ENCODE data around the gene AMER2. TPM values are rescaled to one million over a fixed set of nuclear protein-coding genes. Genes with fewer than 3 reads are reported as not detected.

AMER2 gene
- total and polyA plus RNA-seq, 7 experiments from 2014 or later = 0.05 TPM; not detected in 6

GRCh38 chr13:25114220-25114619, 57.9 kb downstream of the AMER2 start:
- Histone ChIP-seq H3K27ac (ENCODE audit: low read depth, low read length) (no peak overlapping the region), H3K9me3 (ENCODE audit: control insufficient read depth in 2 of 3, low read length in 3 of 3) (no peaks in the 10 kb centered on the region), H3K36me3 (ENCODE audit: control insufficient read depth in 2 of 3, insufficient read depth in 3 of 3, low read length in 3 of 3) (no peaks in the 10 kb centered on the region), H3K4me1 (ENCODE audit: control insufficient read depth in 2 of 2, insufficient read depth in 2 of 2, low read length in 2 of 2) (no peaks in the 10 kb centered on the region), H3K27me3 (ENCODE audit: control insufficient read depth in 2 of 2, insufficient read depth in 2 of 2, low read length in 2 of 2) (no peaks in the 10 kb centered on the region), H3K4me3 (ENCODE audit: low read length) (no peak overlapping the region)
- Mint-ChIP-seq H3K36me3 (no peaks in the 10 kb centered on the region), H3K4me1 (peaks cover 0 to 6% (median 0%) of the 10 kb centered on the region in 7 donors), H3K27ac (no peak overlapping the region), H3K4me3 (no peak overlapping the region), H3K27me3 (peaks cover 25 to 50% (median 37%) of the 10 kb centered on the region in 5 donors), H3K9me3 (peaks cover 0 to 3% (median 0%) of the 10 kb centered on the region in 11 donors)
- ChIA-PET POLR2A (no interaction called here), CTCF (interaction anchor here (0.7 to 1.0 kb wide), 2 partner anchors 22 to 119 kb away, joined by 3 to 4 read pairs; no protein-coding TSS in a partner anchor)
- ATAC-seq (peak; percentile 77), DNase-seq (peak in 8 of 9 donors; percentile 12 to 59 (median 27))
- intact Hi-C loops (cut with micrococcal nuclease) = loop anchor here (1.0 to 5.0 kb wide), 2 partner anchors 117 to 119 kb away; no protein-coding TSS in a partner anchor

- H3K27ac Mint-ChIP-seq = no peak overlapping the region
- Histone ChIP-seq H3K4me3 (ENCODE audit: low read length) (no peak overlapping the region), H3K27ac (ENCODE audit: low read depth, low read length) (no peak overlapping the region), H3K9me3 (ENCODE audit: control insufficient read depth in 2 of 3, low read length in 3 of 3) (no peaks in the 10 kb centered on the region), H3K4me1 (ENCODE audit: control insufficient read depth in 2 of 2, insufficient read depth in 2 of 2, low read length in 2 of 2) (no peaks in the 10 kb centered on the region), H3K36me3 (ENCODE audit: control insufficient read depth in 2 of 3, insufficient read depth in 3 of 3, low read length in 3 of 3) (no peaks in the 10 kb centered on the region), H3K27me3 (ENCODE audit: control insufficient read depth in 2 of 2, insufficient read depth in 2 of 2, low read length in 2 of 2) (no peaks in the 10 kb centered on the region)
- CTCF ChIA-PET = no interaction called here
- H3K4me1 Mint-ChIP-seq = peaks cover 0 to 6% (median 0%) of the 10 kb centered on the region in 7 donors
- intact Hi-C loops (cut with micrococcal nuclease) = loop anchor here in 1 of 2 donors (5.0 kb wide), 1 partner anchor 115 kb away; no protein-coding TSS in a partner anchor
- no peaks in the 10 kb centered on the region for H3K36me3 Mint-ChIP-seq
- ATAC-seq = no peak
- H3K27me3 Mint-ChIP-seq = peaks cover 23 to 39% (median 33%) of the 10 kb centered on the region in 5 donors
- H3K4me3 Mint-ChIP-seq = no peak overlapping the region
- POLR2A ChIA-PET = no interaction called here
- peaks cover 0 to 10% (median 0%) of the 10 kb centered on the region in 11 donors for H3K9me3 Mint-ChIP-seq
- no peak for DNase-seq
Observed at GRCh38 chr13:25112695-25113255, 59.3 kb downstream of the AMER2 start.

Other genes with a start within 250 kb of the AMER2 start
- under 1 TPM; 0.21 to 0.87 (median 0.27) TPM for gene PABPC3, start 76.2 kb downstream of the AMER2 start, total RNA-seq
- under 1 TPM; 0.13 to 0.21 TPM for gene PABPC3, start 76.2 kb downstream of the AMER2 start, polyA plus RNA-seq
- gene MTMR6, start 115.2 kb upstream of the AMER2 start, total RNA-seq = 10 to 100 TPM; 16.0 to 23.2 (median 18.5) TPM
- 10 to 100 TPM; 16.3 to 16.6 TPM for gene MTMR6, start 115.2 kb upstream of the AMER2 start, polyA plus RNA-seq
- gene NUP58, start 129.3 kb upstream of the AMER2 start, total RNA-seq = 10 to 100 TPM; 41.1 to 89.1 (median 57.0) TPM
- gene NUP58, start 129.3 kb upstream of the AMER2 start, polyA plus RNA-seq = 10 to 100 TPM; 13.4 to 22.1 TPM
- gene ATP8A2, start 199.7 kb upstream of the AMER2 start, total RNA-seq = 1 to 10 TPM in 3 of 5 experiments, under 1 TPM in 2; 0.56 to 2.4 (median 1.2) TPM
- 1 to 10 TPM in 1 of 2 donors, under 1 TPM in 1; 0.70 to 1.2 TPM for gene ATP8A2, start 199.7 kb upstream of the AMER2 start, polyA plus RNA-seq